GM12875 (cell line): ENCODE results near the gene BCL2L13.

Source experiments
- H3K4me3 ChIP-seq: one replicate; pipeline ENCODE4 v1.5.1; 2011; ENCODE audit warnings: low read depth, low read length, control low read depth
- CTCF ChIP-seq: IDR thresholded peaks from 2 replicates; pipeline ENCODE4 v1.5.1; 2011; ENCODE audit warnings: low read depth, mild to moderate bottlenecking, control low read depth, inconsistent platforms, low read length, moderate library complexity, borderline replicate concordance; ENCODE audit not compliant: insufficient read depth

Gene BCL2L13

GRCh38 chr22:17746916-17747315, 108.4 kb downstream of the BCL2L13 start:
- TF ChIP-seq CTCF, result no peak
- H3K4me3 ChIP-seq, result no peak overlapping the region

GRCh38 chr22:17748555-17749353, 110.2 kb downstream of the BCL2L13 start:
- no peak overlapping the region for H3K4me3 ChIP-seq
- TF ChIP-seq CTCF, result no peak

GRCh38 chr22:17749605-17750395, 111.2 kb downstream of the BCL2L13 start:
- TF ChIP-seq CTCF, result no peak
- H3K4me3 ChIP-seq, result no peak overlapping the region

GRCh38 chr22:17751596-17751995, 113.0 kb downstream of the BCL2L13 start:
- no peak overlapping the region for H3K4me3 ChIP-seq
- no peak for TF ChIP-seq CTCF

- no peak for TF ChIP-seq CTCF
- no peak overlapping the region for H3K4me3 ChIP-seq
These were observed 114.9 kb downstream of the BCL2L13 start for GRCh38 chr22:17753401-17753989.

- no peak overlapping the region for H3K4me3 ChIP-seq
- TF ChIP-seq CTCF, result 0 out of 2 replicates have a peak, but pooled peaks have one; percentile 24
These were observed 115.8 kb downstream of the BCL2L13 start for GRCh38 chr22:17754233-17754925.
